ENCODE measurements around the gene WWOX. TPM values are rescaled to one million over a fixed set of nuclear protein-coding genes. Genes with fewer than 3 reads are reported as not detected.
"Not testable (repeated sequence)": the region's sequence is repeated elsewhere in the genome, so short reads cannot be mapped to it uniquely, and the experiment has no call there.

Gene WWOX
- total RNA-seq, 2 experiments from 2014 or later = 19.1 to 23.7 TPM

GRCh38 chr16:79051313-79051712, 951.9 kb downstream of the WWOX start:
- no peak for TF ChIP-seq CTCF (IDR thresholded peaks at IDR 0.05)
- CTCF ChIA-PET = no interaction called here
- H3K4me1 Mint-ChIP-seq (ENCODE audit: low read depth) = peaks cover 2% of the 10 kb centered on the region
- no peaks in the 10 kb centered on the region for H3K36me3 Mint-ChIP-seq (ENCODE audit: low read depth)
- H3K27me3 Mint-ChIP-seq = no peaks in the 10 kb centered on the region
- H3K4me3 Mint-ChIP-seq = no peak overlapping the region
- ATAC-seq (no peak), DNase-seq (no peak)
- POLR2A ChIA-PET = no interaction called here
- intact Hi-C loops (cut with micrococcal nuclease) = no loop called here
- H3K9me3 Mint-ChIP-seq = peaks cover 2% of the 10 kb centered on the region
- H3K27ac Mint-ChIP-seq = no peak overlapping the region

- H3K4me3 Mint-ChIP-seq; POLR2A ChIA-PET; H3K4me1 Mint-ChIP-seq (ENCODE audit: low read depth); H3K36me3 Mint-ChIP-seq (ENCODE audit: low read depth); intact Hi-C loops (cut with micrococcal nuclease); CTCF ChIA-PET; H3K9me3 Mint-ChIP-seq; DNase-seq; H3K27ac Mint-ChIP-seq; ATAC-seq; H3K27me3 Mint-ChIP-seq: not testable (repeated sequence)
Measured at GRCh38 chr16:79052198-79052597, 952.7 kb downstream of the WWOX start.

- Mint-ChIP-seq H3K36me3 (ENCODE audit: low read depth) (no peaks in the 10 kb centered on the region), H3K4me1 (ENCODE audit: low read depth) (no peaks in the 10 kb centered on the region), H3K27me3 (no peaks in the 10 kb centered on the region), H3K9me3 (peaks cover 2% of the 10 kb centered on the region), H3K27ac (no peak overlapping the region), H3K4me3 (no peak overlapping the region)
- TF ChIP-seq CTCF (IDR thresholded peaks at IDR 0.05) = no peak
- DNase-seq = no peak
- intact Hi-C loops (cut with micrococcal nuclease) = no loop called here
- ATAC-seq = no peak
- CTCF ChIA-PET = no interaction called here
- POLR2A ChIA-PET = interaction anchor here (0.7 kb wide), 1 partner anchor 203 kb away, joined by 3 read pairs; no protein-coding TSS in a partner anchor
Measured at GRCh38 chr16:79053577-79053976, 954.1 kb downstream of the WWOX start.

- ATAC-seq (no peak), DNase-seq (no peak)
- Mint-ChIP-seq H3K4me1 (ENCODE audit: low read depth) (no peaks in the 10 kb centered on the region), H3K9me3 (peaks cover 2% of the 10 kb centered on the region), H3K27me3 (no peaks in the 10 kb centered on the region), H3K4me3 (no peak overlapping the region), H3K36me3 (ENCODE audit: low read depth) (no peaks in the 10 kb centered on the region), H3K27ac (no peak overlapping the region)
- intact Hi-C loops (cut with micrococcal nuclease) = no loop called here
- CTCF ChIA-PET = no interaction called here
- POLR2A ChIA-PET = interaction anchor here (0.6 to 0.7 kb wide), 2 partner anchors 177 to 204 kb away, joined by 3 read pairs; no protein-coding TSS in a partner anchor
- TF ChIP-seq CTCF (IDR thresholded peaks at IDR 0.05) = no peak
Measured at GRCh38 chr16:79054211-79054984, 954.9 kb downstream of the WWOX start.

GRCh38 chr16:79055251-79055970, 956.0 kb downstream of the WWOX start:
- no peaks in the 10 kb centered on the region for H3K36me3 Mint-ChIP-seq (ENCODE audit: low read depth)
- H3K4me3 Mint-ChIP-seq = no peak overlapping the region
- no peaks in the 10 kb centered on the region for H3K27me3 Mint-ChIP-seq
- no peak for TF ChIP-seq CTCF (IDR thresholded peaks at IDR 0.05)
- ATAC-seq (no peak), DNase-seq (no peak)
- H3K4me1 Mint-ChIP-seq (ENCODE audit: low read depth) = no peaks in the 10 kb centered on the region
- CTCF ChIA-PET = no interaction called here
- no peak overlapping the region for H3K27ac Mint-ChIP-seq
- POLR2A ChIA-PET = no interaction called here
- intact Hi-C loops (cut with micrococcal nuclease) = no loop called here
- peaks cover 2% of the 10 kb centered on the region for H3K9me3 Mint-ChIP-seq

All from activated CD8-positive, alpha-beta T cell treated with anti-CD3 and anti-CD28 coated beads for 36 hours (primary cell).